A673 (cell line): Measurements from ENCODE around the gene TOX4. TPM values are rescaled to one million over a fixed set of nuclear protein-coding genes. Genes with fewer than 3 reads are reported as not detected.

ENCODE experiments used
- BruUV-seq: library from RNA; stranded (reverse); fragments of 400-500 nt; replicated peaks from 2 replicates; lab custom pipeline; 2021; lab: Mats Ljungman, UMichigan
- CTCF ChIA-PET: fragments of 300-600 bp; sonication (Branson Sonifier 250); formaldehyde crosslinking; loops from one replicate; lab custom pipeline; 2022; ENCODE audit warnings: antibody characterized with exemption; lab: Charles Lee
- POLR2A ChIA-PET: fragments of 300-600 bp; sonication (Branson Sonifier 250); formaldehyde crosslinking; loops from one replicate; lab custom pipeline; 2022; ENCODE audit warnings: antibody characterized with exemption; ENCODE audit not compliant: low non-redundant PET; lab: Charles Lee
- DNase-seq: peaks from one replicate; pipeline ENCODE4 v3.0.0-alpha.2; 2015; ENCODE audit warnings: low spot score
- H3K27ac ChIP-seq: fragments of 200-600 bp; sonication (generic); 2 replicates; pipeline ENCODE4 v1.5.1; 2016; ENCODE audit warnings: mixed run types, low read depth, mild to moderate bottlenecking, mixed read lengths, antibody characterized with exemption, low read length; ENCODE audit not compliant: poor library complexity, severe bottlenecking
- H3K27me3 ChIP-seq: fragments of 200-600 bp; sonication (generic); replicated peaks from 2 replicates; pipeline ENCODE4 v1.6.1; 2017; ENCODE audit warnings: mixed run types, low read depth, mild to moderate bottlenecking, mixed read lengths, antibody characterized with exemption, low read length; ENCODE audit not compliant: insufficient read depth, poor library complexity
- H3K36me3 ChIP-seq: fragments of 200-600 bp; sonication (generic); 2 replicates; pipeline ENCODE4 v1.6.1; 2016; ENCODE audit warnings: mixed run types, mild to moderate bottlenecking, mixed read lengths, antibody characterized with exemption, low read length; ENCODE audit not compliant: insufficient read depth, poor library complexity, severe bottlenecking
- H3K4me1 ChIP-seq: fragments of 200-600 bp; sonication (generic); 2 replicates; pipeline ENCODE4 v1.6.1; 2017; ENCODE audit warnings: mixed run types, mild to moderate bottlenecking, mixed read lengths, antibody characterized with exemption, low read length; ENCODE audit not compliant: insufficient read depth, poor library complexity, severe bottlenecking
- H3K4me3 ChIP-seq: fragments of 200-600 bp; sonication (generic); 2 replicates; pipeline ENCODE4 v1.5.1; 2016; ENCODE audit warnings: low read depth, mixed run types, mild to moderate bottlenecking, mixed read lengths, low read length; ENCODE audit not compliant: poor library complexity, severe bottlenecking
- H3K9me3 ChIP-seq: fragments of 200-600 bp; sonication (generic); 2 replicates; pipeline ENCODE4 v1.6.1; 2016; ENCODE audit warnings: mixed run types, low read depth, mild to moderate bottlenecking, mixed read lengths, antibody characterized with exemption, low read length; ENCODE audit not compliant: poor library complexity, severe bottlenecking
- EZH2 ChIP-seq: fragments of 200-600 bp; sonication (generic); IDR thresholded peaks from 2 replicates; pipeline ENCODE4 v1.6.1; 2017; ENCODE audit warnings: borderline replicate concordance, low read depth, mild to moderate bottlenecking, mixed read lengths, antibody characterized with exemption, low read length; ENCODE audit not compliant: poor library complexity, severe bottlenecking
- intact Hi-C: fragments of 100-400 bp; cut with micrococcal nuclease; formaldehyde crosslinking; loops from one replicate; pipeline ENCODE4 v1.10.0; 2022; ENCODE audit not compliant: unreplicated experiment
- total RNA-seq: library from RNA; stranded (reverse); gene quantifications from 2 replicates; pipeline ENCODE4 v1.2.3, GENCODE V29; 2021
- TF ChIP-seq, protein P1 (sequence below): fragments of 300-800, 200-600 bp; sonication (generic); conservative IDR thresholded peaks from 2 replicates; pipeline ENCODE4 v1.5.1; 2017; ENCODE audit warnings: low read depth, mild to moderate bottlenecking, antibody characterized with exemption, low read length, moderate library complexity, mixed read lengths

Gene TOX4
- total RNA-seq, 1 experiment from 2014 or later: 84.7 TPM

DNA sequence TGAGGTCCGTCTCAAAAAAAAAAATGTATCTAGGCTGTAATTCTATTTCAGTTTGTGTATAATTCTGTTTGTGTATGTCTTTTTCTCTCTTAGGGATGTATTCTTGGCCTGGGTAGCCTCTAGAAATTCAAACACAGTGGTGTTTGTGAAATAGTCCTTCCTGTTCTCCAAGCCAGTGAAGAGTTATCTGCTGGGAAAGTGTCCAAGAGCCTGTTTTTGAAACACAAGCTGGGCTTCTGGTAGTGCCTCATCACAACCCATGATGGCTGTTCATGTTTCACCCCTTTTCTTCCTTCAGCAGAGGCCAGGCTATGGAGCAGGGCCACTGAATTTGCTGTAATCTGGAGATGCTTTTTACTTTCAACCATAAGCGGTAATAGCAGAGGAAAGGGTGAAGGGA lies 19.5 kb downstream of the TOX4 start:
- no peak overlapping the region for H3K27ac ChIP-seq
- intact Hi-C loops: no loop called here
- ChIA-PET POLR2A (no interaction called here), CTCF (no interaction called here)
- no peaks in the 10 kb centered on the region for H3K4me1 ChIP-seq
- H3K4me3 ChIP-seq: no peak overlapping the region
- no peaks in the 10 kb centered on the region for H3K9me3 ChIP-seq
- BruUV-seq: no TSS peak
- DNase-seq: no peak
- TF ChIP-seq, protein P1, sequence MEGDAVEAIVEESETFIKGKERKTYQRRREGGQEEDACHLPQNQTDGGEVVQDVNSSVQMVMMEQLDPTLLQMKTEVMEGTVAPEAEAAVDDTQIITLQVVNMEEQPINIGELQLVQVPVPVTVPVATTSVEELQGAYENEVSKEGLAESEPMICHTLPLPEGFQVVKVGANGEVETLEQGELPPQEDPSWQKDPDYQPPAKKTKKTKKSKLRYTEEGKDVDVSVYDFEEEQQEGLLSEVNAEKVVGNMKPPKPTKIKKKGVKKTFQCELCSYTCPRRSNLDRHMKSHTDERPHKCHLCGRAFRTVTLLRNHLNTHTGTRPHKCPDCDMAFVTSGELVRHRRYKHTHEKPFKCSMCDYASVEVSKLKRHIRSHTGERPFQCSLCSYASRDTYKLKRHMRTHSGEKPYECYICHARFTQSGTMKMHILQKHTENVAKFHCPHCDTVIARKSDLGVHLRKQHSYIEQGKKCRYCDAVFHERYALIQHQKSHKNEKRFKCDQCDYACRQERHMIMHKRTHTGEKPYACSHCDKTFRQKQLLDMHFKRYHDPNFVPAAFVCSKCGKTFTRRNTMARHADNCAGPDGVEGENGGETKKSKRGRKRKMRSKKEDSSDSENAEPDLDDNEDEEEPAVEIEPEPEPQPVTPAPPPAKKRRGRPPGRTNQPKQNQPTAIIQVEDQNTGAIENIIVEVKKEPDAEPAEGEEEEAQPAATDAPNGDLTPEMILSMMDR: no peak
- TF ChIP-seq EZH2: no peak
- H3K36me3 ChIP-seq: peaks cover 87% of the 10 kb centered on the region
- H3K27me3 ChIP-seq: no peaks in the 10 kb centered on the region

DNA sequence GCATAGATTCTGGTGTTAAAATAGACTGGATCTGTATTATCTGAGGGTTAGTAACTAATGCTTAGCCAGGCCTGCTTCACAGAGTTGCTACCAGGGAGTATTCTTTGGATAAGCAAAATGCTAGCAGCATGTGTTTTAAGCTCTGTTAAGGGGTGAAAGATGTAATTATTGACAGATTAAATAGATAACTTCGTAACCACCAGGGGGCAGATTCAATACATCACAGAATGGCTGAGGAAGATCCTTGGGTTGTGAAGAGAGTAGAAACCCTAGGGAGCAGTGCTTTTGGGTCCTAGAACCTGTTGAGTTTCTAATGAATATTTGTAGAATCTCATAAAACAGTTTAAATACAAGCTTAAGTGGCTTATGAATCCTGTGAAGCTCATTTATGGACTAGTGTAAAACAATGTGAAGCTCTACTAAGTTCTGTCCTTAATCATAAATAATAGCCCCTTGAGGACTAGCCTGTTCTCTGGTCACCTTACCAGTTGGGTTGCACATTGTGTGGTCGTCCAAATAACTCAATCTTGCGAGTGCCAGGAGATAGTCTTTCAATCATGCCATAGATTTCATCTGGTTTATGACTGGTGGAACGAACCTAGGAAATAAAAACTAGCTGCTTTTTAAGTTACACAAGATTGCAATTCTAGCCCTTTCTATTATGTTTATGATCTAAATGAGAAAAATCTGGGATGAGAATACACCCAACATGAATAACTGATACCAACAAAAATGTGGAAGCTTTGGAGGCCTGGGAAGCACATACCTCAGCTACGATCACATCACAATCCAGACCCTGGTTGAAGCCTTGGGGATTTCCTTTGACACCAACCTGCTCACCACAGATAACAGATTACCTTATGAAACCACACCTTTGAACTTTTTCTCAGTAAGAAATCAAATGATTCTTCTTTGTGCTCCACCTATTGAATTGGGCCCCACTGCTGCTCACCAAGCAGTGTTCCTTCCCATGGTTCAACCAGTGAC lies 21.8 kb downstream of the TOX4 start:
- intact Hi-C loops: loop anchor here (1.0 kb wide), 1 partner anchor 58 kb away; no protein-coding TSS in a partner anchor
- no TSS peak for BruUV-seq
- ChIA-PET POLR2A (interaction anchor here (0.6 kb wide), 1 partner anchor 82 kb away, joined by 3 read pairs; no protein-coding TSS in a partner anchor), CTCF (interaction anchor here (0.5 to 1.7 kb wide), 9 partner anchors 12 to 1019 kb away, joined by 3 to 34 read pairs (median 4); partner anchors contain the start of genes METTL3 and SALL2)
- Histone ChIP-seq H3K27me3 (no peaks in the 10 kb centered on the region), H3K4me1 (no peaks in the 10 kb centered on the region), H3K36me3 (peaks cover 95% of the 10 kb centered on the region), H3K9me3 (no peaks in the 10 kb centered on the region), H3K27ac (no peak overlapping the region), H3K4me3 (no peak overlapping the region)
- peak; percentile 85 for DNase-seq
- no peak for TF ChIP-seq EZH2
- TF ChIP-seq, protein P1: peak; percentile 74

DNA sequence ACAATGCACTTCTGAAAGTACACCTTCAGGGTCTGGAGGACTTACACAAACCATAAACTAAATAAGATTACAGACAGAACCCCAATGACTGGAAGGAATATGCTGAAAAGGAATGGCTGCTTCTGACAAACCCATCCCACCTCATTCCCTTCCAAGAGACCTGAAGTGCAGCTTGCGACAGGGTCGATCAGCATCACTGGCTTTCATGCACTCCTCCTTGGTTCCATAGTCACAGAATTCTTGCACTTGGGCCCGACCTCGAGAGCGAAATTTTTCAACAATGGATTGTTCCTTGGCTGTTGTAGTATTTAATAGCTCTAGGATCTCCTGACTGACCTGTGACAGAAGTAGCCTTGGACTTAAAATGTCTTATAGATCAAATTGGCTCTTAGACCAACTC lies 24.6 kb downstream of the TOX4 start:
- intact Hi-C loops: no loop called here
- no TSS peak for BruUV-seq
- ChIA-PET CTCF (interaction anchor here (0.7 kb wide), 1 partner anchor 55 kb away, joined by 5 read pairs; no protein-coding TSS in a partner anchor), POLR2A (interaction anchor here (0.6 to 0.7 kb wide), 4 partner anchors 9 to 218 kb away, joined by 3 to 15 read pairs (median 6); partner anchors contain the start of gene METTL3)
- H3K4me3 ChIP-seq: no peak overlapping the region
- no peak for TF ChIP-seq EZH2
- TF ChIP-seq, protein P1: no peak
- no peak overlapping the region for H3K27ac ChIP-seq
- no peaks in the 10 kb centered on the region for H3K4me1 ChIP-seq
- H3K36me3 ChIP-seq: peaks cover 76% of the 10 kb centered on the region
- no peaks in the 10 kb centered on the region for H3K9me3 ChIP-seq
- H3K27me3 ChIP-seq: no peaks in the 10 kb centered on the region
- no peak for DNase-seq
